GM18502 (cell line): ENCODE data around the gene CA14.
"Not testable (repeated sequence)": the region's sequence is repeated elsewhere in the genome, so short reads cannot be mapped to it uniquely, and the experiment has no call there.

Source experiments
- ATAC-seq: cut with Tn5 transposase; IDR thresholded peaks from one replicate; pipeline ENCODE4 v1.9.1; 2021; ENCODE audit warnings: mild to moderate bottlenecking; ENCODE audit not compliant: unreplicated experiment, poor library complexity

The CA14 gene

DNA sequence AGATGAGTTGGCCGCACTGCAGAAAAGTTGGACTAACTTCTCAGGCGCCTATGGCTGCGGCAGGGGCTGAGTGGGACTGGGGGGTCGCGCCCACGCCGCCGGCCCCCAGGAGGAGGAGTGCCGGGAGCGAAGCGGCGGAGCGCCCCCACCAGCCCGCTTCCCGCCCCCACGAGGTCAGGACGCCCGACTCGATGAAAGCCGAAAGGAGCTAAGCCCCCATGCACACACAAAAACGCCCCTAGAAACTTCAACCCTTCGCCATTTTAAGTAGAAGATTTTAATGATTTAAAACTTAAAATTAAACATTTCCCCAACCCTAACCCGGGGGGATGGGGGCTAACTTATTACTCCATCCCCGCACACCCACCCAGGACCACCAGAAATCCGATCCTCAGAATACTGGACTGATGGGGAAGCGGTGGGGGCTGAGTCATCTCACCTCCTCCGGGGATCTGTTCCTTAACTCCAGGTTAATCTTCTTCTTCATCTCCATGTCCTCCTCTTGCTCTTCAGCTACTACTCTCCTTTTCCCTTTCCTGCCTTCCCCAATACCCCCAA lies 22.2 kb upstream of the CA14 start:
- no peak for ATAC-seq

DNA sequence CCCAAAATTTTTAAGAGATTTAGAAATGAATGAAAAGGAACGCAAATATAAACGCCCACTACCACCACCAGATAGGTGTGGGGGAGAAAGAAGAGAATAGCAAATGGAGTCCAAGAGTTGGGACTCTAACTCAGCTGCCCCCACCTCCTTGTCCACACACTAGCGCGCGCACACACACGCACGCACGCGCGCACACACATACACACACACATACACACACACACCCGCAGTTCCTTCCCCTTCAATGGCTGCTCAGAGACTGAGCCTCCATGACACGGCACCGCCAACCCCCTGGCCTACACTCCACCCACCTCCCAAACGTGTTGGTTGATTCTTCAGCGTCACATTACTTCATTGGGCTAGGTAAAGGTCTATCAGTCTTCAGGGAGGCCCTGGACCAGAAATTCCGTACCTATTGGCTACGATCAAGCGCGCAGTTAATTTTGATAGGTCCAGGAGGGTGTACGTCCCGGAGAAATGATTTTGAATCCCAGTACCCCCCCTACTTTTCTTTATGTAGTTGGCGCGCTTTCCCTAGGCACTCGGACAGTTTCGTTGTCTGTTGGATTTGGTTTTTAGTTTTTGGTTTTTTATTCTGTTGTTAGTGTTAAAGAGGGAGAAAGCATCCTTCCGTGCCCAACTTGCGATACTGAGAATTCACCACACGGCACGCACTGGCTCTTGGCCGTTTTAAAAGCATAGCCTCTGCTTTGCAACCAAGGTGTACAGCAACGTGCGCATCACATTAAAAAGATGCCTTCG lies 21.5 kb upstream of the CA14 start, which contains the start of gene ANP32E:
TSS of gene ANP32E (minus strand) at position 261 of the 762 bp plus-strand sequence. CDS start 326 bp downstream, outside the sequence.
- ATAC-seq: peak; percentile 82

DNA sequence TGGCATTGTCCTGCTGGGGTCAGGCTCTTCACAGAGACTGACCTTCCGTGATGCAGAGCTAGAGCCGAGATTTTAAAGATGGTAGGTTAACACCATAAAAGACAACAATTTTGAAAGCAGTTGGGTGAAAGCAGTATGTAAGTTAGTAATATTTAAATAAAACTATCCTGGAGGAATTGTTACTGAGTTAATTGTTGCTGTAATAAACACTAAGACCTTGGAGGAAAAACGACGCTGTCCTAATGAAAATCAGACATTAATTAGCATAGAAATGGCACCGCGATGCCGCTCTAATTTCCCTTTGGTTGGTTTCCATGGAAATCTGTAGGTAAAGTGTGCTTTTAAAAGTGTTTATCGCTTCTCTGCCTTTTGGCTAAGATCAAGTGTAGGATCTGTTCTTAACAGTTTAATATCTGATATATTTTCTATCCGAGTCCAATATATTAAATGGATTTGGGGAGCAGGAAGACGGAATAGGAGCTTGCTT lies 20.9 kb upstream of the CA14 start:
- no peak for ATAC-seq

DNA sequence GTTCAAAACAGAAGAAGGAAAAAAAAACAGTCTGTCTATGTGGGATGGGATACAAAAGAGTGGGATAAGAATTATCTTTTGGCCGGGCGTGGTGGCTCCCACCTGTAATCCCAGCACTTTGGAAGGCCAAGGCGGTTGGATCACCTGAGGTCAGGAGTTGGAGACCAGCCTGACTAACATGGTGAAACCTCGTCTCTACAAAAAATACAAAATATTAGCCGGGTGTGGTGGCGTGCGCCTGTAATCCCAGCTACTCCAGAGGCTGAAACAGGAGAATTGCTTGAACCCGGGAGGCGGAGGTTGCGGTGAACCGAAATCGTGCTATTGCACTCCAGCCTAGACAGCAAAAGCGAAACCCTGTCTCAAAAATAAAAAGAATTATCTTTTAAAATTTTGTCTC lies 20.4 kb upstream of the CA14 start:
- ATAC-seq: not testable (repeated sequence)

DNA sequence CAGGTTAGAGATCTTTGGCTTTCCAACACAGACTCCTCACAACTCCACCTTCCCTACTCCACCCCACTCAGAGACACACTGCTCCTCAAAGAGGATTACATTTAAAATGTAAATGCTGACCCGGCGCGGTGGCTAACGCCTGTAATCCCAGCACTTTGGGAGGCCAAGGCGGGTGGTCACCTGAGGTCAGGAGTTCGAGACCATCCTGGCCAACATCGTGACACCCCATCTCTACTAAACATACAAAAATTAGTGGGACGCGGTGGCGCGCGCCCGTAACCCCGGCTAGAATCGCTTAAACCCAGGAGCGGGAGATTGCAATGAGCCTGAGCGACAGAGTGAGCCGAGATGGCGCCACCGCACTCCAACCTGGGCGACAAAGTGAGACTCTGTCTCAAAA lies 19.8 kb upstream of the CA14 start:
- ATAC-seq: no peak

DNA sequence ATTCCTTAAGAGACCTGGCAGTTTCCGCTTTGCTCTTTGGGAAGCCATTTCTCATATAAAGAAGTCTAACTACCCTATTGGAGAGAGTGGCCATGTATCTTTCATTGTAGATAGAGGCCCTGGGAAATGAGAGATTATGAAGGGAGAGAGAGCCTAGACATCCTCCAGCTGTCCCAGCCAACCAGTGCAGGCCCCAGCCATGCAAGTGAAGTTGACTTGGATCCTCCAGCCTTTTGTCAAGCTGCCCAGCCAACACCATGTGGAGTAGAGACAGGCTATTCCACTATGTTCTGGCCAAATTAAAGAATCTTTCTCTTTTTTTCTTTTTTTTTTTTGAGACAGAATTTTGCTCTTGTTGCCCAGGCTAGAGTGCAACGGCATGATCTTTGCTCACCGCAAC lies 14.6 kb upstream of the CA14 start:
- ATAC-seq: no peak

DNA sequence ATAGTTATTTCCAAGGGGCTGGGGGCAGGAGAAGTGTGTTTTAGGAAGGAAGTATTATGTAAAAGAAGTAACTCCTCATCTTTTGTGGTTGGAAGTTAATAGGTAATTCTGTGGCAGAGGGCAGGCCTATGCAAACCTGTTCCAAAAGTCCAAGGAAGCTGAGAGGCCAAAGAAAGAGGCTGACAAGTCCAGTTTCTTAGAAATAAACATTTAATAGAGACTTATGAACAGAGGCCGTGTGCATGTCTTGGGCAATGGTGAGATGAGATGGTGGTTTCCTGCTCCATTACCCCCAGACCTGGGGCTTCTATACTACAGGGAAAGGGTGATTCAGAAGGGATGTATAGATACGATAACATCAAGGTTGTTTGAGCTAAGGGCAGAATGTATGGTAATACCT lies 7.6 kb upstream of the CA14 start:
- ATAC-seq: no peak

DNA sequence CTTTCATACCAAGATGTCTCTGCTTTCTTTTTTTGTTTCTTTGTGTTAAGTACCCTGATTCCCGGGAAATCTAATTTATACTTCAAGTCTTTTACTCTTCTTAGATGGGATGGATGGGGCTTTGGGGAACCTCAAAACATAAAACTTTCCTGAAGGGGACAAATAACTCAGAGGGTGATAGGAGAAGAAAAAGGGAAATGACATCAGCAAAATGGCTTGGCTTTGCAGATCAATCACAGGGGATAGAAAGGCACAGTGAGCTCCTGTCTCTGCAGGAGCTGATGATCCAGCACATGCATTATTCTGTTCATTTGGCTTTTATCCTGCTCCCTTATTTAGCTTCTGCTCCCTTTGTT lies 1.4 kb upstream of the CA14 start:
- ATAC-seq: no peak

DNA sequence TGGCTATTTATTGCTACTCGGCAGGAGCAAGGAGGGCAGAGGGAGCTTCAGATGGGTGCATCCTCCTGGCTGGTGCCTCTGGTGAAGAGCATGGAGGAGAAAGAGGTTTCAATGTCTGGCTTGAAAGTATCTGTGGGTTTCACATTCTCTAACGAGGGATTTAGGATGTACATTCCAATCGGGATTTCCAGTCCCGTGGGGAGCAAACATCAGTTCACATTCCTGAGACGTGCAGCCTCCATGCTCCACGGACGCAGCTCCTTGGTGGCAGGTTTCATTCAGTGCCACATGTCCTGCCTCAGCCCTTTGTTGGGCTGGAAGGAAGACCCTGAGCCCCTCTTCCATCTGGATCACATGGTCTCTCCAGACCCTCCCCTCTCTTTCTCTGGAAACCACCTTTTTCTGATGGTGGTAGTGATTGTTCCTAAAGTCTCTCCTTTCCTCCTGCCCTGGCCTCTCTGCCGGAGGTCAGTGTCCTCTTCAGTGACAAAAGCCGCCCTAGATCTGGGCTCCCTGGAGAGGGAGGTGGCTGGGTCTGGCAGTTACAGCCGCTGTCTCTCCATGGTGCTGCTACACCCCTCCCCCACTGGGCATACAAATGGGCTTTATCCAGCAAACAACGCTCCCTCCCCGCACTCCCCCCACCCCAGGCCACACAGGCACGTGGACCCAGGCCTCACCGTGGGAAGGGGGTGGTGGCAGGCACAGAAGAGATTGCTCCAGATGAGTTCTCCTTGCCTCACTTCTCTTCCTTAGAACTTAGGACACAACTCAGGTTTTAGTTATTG lies 826 bp upstream of the CA14 start:
- ATAC-seq: no peak

DNA sequence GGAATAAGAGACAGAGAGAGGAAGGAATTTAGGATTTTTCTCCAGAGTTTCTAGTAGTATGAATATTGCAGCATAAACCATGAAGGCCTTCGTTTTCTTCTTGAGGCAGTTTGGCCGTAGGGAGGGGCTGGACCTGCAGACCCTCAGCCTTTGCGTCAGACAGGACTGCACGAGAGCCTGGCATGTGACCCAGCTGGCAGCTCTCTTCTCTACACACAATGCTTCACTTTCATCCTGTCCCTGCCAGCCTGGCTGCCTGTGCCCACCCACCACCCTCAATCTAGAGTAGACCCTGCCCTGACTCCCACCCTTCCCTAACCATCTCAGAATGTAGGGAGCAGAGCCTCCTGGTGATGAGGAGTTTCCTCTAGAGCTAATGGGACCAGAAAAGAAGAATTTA lies 1.6 kb downstream of the CA14 start:
- ATAC-seq: no peak

DNA sequence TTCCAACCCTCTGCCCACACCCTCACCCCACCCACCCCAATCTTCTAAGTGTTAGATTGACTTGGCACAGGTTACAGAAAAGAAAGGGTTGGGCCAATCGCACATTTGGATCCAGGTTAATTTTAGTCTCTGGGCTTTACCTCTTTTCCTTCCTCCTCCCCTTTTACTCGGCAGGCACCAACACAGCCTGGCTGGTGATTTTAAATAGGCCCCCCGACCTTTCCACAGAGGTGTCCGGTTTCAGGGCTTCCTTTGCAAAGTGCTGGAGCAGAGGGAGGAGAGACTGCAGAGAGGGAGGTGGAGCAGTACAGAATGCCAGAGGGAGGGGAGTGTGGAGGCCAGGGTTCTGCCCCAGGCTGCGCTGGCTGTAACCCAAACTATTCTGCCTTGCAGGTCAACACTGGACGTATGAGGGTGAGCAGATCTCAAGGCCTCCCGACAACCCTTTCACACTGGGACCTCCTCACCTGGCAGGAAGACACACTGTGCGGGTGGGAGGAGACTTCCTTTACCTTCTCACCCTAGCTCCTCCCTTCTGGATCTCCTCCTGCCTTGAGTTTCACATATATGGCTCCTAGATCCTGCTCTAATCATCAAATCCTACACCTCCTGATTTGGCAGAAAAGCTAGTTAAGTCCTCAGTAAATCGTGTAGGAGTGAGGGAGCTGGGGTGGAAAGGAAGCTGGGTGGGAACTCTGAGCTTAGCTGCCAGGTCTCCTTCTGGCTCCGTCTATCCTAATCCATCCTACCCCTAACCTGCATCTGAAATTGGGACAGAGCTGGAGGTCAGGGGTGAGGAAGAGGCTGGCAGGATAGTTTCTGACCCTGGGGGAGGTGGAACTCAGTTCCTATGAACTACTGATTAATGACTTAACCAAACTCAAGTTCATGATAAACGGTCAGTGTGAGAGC lies 2.4 kb downstream of the CA14 start:
- ATAC-seq: no peak

DNA sequence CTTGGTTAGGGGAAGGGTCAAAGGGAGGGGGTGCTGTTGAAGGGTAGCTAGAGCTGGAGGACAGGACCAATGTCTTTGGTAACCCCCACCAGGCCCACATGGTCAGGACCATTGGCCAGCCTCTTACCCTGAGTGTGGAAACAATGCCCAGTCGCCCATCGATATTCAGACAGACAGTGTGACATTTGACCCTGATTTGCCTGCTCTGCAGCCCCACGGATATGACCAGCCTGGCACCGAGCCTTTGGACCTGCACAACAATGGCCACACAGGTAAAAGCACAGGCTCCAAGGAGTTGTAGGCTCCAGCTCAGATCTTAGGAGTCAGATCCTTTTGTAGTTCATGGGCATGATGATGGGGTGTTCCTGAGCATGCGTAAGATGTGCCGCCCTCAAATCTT lies 3.8 kb downstream of the CA14 start:
- no peak for ATAC-seq

DNA sequence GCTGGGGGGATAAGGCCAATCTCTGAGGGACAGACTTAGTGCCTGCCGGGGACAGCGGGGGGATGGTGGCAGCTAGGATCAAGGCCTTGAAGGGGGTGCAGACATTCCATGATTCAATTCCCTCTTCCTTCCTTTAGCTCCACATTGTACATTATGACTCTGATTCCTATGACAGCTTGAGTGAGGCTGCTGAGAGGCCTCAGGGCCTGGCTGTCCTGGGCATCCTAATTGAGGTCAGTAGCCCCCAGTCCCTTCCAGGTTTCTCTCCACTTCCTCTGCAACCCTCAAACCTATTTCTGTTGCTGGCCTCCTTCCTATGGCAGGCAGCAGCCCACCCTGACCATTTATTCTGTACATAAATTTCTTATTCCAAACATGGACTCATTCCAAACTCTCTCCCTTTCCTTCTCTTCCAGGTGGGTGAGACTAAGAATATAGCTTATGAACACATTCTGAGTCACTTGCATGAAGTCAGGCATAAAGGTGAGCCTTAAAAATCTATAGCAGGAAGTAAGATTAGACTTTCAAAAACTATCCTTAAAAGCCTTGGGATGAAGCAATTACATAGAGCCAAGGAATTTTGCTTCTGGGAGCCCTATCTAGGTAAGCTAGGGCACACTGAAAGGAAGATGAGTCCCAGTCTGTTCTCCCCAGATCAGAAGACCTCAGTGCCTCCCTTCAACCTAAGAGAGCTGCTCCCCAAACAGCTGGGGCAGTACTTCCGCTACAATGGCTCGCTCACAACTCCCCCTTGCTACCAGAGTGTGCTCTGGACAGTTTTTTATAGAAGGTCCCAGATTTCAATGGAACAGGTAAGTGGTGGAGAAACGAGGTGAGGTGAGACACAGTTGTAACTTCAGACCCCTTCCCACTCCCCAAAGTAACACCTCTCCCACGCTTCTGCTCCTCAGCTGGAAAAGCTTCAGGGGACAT lies 5.1 kb downstream of the CA14 start:
- no peak for ATAC-seq

DNA sequence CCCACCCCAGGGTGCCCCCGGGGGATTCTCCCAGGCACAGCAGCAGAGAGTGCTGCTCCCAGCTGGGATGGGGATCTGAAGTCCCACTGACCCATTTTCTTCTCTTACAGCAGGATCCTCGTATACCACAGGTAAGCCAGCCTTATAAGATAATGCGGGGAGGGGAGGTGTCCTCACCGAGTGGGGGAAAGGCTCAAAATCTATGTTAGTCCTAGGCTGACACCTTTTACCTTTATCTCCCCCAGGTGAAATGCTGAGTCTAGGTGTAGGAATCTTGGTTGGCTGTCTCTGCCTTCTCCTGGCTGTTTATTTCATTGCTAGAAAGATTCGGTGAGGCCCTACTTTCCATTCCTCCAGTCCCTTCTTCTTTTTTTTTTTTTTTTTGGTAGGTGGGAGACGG lies 6.0 kb downstream of the CA14 start:
- ATAC-seq: no peak

DNA sequence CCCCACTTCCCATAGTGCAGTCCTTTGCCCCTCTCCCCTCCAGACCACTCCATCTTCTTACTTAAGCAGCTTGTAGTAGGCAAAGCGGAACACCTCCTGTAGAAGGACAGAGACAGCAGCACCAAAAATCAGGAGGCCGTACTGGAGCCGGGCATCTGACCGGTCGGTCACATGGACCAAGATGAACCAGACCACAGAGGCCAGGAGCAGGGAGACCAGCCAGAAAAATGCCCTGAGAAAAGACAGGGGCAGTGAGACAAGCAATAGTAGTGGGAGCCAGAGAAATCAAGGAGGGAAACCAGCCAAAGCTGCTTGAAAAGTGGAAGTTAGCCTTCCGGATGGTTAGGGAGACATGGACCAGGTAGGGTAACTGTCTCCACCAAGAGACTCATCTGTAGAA lies 10.3 kb downstream of the CA14 start:
- no peak for ATAC-seq

DNA sequence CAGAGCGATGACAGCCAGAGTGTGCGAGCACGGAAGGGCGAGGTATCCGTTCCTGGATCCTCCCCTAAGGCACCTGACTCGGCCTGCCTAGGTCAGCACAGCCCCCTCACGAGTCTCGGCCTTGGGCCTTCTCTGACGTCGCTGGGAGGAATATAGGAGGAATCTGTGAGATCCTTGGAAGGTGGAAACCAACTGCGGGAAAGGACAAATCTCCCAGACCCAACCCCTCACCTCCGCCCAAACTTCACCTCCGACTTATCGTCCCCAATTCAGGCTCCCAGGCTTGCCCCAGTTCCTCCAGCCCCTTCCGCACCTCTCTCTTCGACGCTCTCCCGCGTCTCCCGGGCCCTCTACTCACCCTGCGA lies 10.7 kb downstream of the CA14 start:
- ATAC-seq: peak; percentile 23

DNA sequence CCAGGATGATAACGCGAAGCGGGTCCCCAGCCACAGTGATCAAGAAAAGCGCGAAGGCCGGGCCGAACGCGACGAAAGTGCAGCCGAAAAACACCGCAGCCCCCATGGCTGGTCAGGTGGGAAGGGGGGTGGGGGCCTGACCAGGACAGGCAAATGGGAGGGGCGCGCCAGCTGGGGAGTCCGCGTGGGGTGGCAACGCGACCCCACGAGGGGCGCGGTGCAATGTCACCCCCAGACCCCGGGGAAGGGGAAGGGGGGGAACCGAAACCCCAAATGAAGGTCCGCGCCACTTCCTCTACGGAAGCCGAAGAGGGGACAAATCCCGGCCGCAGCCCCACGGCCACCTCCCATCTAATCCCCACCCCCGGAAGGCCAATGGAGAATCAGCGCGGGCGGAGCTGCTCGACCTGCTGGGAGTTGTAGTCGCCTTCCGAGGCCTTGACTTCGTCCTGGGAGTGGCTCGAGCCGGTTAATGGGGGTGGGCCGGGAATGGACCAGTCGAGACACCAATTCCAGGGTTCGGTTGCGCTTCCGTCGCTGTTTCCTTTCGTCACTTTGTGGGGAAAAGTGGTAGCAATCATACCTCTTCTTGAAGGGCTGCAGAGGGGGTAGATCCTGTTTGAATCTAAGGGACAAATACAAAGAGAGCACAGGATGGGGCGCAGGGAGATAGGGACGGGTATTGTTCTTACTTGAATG lies 11.3 kb downstream of the CA14 start, which contains the start of gene APH1A:
TSS of gene APH1A (minus strand) at position 312 of the 699 bp plus-strand sequence. CDS start at position 106, 206 bp downstream.
- peak; percentile 86 for ATAC-seq

DNA sequence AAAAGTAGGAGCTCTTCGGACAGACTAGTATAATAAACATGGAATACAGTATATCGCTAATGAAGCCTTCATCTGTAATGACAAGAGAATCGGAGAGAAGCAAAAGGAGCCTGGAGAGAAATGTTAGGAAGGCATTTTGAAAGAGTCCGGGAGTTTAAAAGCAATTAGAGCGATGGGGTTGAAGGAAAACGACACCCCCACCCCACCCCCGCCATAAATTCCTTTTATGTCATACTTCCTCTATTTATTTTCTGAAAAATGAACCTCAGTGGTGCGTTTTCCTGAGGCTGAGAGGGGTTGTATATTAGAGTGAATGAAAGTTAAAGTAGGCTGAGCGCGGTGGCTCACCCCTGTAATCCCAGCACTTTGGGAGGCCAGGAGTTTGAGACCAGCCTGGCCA lies 11.9 kb downstream of the CA14 start:
- ATAC-seq: no peak
